22Rv1 (cell line): ENCODE data around the gene TEKT2.

Experiments
- CTCF ChIP-seq: fragments of 450-650 bp; IDR thresholded peaks from 2 replicates; pipeline ENCODE4 v1.5.1; 2017; ENCODE audit warnings: mild to moderate bottlenecking
- ZFX ChIP-seq: fragments of 450-650 bp; IDR thresholded peaks from 2 replicates; pipeline ENCODE4 v1.6.1; 2017; ENCODE audit warnings: antibody characterized with exemption, borderline replicate concordance

GRCh38 chr1:36088265-36088576 is 4.3 kb downstream of the TEKT2 start:
- TF ChIP-seq CTCF (no peak), ZFX (no peak)
